Astrocyte (in vitro differentiated cells and primary cell): ENCODE results near the gene SBF2.

ENCODE experiments used
- CTCF ChIP-seq: IDR thresholded peaks from 2 replicates; pipeline ENCODE4 v1.5.1; 2011; ENCODE audit warnings: low read depth, mild to moderate bottlenecking, inconsistent platforms, low read length, moderate library complexity; ENCODE audit not compliant: insufficient read depth
- EZH2 ChIP-seq: IDR thresholded peaks from 2 replicates; pipeline ENCODE4 v1.6.1; 2012; ENCODE audit warnings: mild to moderate bottlenecking, low read length, inconsistent platforms; ENCODE audit not compliant: insufficient read depth

DNA sequence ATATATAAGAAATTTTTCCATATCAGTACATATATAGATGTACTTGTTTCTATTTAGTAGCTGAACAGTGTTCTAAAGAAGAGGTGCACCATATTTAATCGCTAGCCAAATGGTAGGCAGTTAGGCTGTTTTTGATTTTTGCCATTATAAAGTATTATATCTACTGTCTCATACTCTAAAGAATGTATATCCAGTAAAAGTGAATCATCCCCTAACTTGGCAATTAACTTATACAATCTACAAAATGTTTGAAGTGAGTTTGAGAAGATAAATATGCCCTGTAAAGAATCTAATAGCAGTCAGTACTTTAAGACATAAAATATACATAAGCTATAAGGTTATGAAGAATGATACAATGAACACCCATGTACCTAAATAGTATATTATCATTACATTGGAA is 338.6 kb downstream of the SBF2 start:
- TF ChIP-seq CTCF, result no peak
- no peak for TF ChIP-seq EZH2
